Thymus (tissue), 11 donors: Measurements from ENCODE around the gene NKAIN2. TPM values are rescaled to one million over a fixed set of nuclear protein-coding genes. Genes with fewer than 3 reads are reported as not detected.
"Not testable (repeated sequence)": the region's sequence is repeated elsewhere in the genome, so short reads cannot be mapped to it uniquely, and the experiment has no call there.

ENCODE experiments used
- DNase-seq, 9 donors: peaks; one replicate each; pipeline ENCODE4 v3.0.0-alpha.2; 2013; ENCODE audit warnings: low spot score in 9 of 9, low read depth in 6 of 9, missing footprints in 1 of 9
- H3K27ac ChIP-seq, 2 donors: one replicate each; pipeline ENCODE4 v1.5.1; 2013; ENCODE audit warnings: control low read depth in 1 of 2, low read depth in 1 of 2, low read length in 1 of 2, mild to moderate bottlenecking in 1 of 2, moderate library complexity in 1 of 2
- H3K27me3 ChIP-seq, 2 donors: one replicate each; pipeline ENCODE4 v1.5.1; 2013; ENCODE audit warnings: low read length in 1 of 2; ENCODE audit not compliant: control insufficient read depth in 2 of 2, insufficient read depth in 1 of 2
- H3K36me3 ChIP-seq, 2 donors: one replicate each; pipeline ENCODE4 v1.5.1; 2013; ENCODE audit warnings: low read length in 1 of 2, mild to moderate bottlenecking in 1 of 2, moderate library complexity in 1 of 2; ENCODE audit not compliant: control insufficient read depth in 2 of 2, insufficient read depth in 2 of 2
- H3K4me1 ChIP-seq, 2 donors: one replicate each; pipeline ENCODE4 v1.5.1; 2013; ENCODE audit warnings: low read length in 2 of 2; ENCODE audit not compliant: control insufficient read depth in 2 of 2, insufficient read depth in 2 of 2
- H3K4me3 ChIP-seq, 2 donors: one replicate each; pipeline ENCODE4 v1.5.1; 2013; ENCODE audit warnings: low read length in 2 of 2, control low read depth in 1 of 2, mild to moderate bottlenecking in 1 of 2
- H3K9me3 ChIP-seq, 2 donors: one replicate each; pipeline ENCODE4 v1.5.1; 2013; ENCODE audit warnings: low read length in 1 of 2, mild to moderate bottlenecking in 1 of 2; ENCODE audit not compliant: control insufficient read depth in 2 of 2, insufficient read depth in 1 of 2
- WGBS: extraction: QIAGEN DNeasy Blood & Tissue Kit; methylation state at CpG from one replicate; pipeline ENCODE4 v1.1.7; 2013; 5-methylcytosine and 5-hydroxymethylcytosine counted together
- polyA plus RNA-seq: library from polyadenylated mRNA; stranded (reverse); fragments of 200-250 nt; gene quantifications from one replicate; pipeline ENCODE4 v1.2.3, GENCODE V29; 2013
- total RNA-seq: library from RNA; stranded (reverse); fragments of 120-200 nt; gene quantifications from one replicate; pipeline ENCODE4 v1.2.4, GENCODE V29; 2013
- donor health status: healthy.

Gene NKAIN2
- total and polyA plus RNA-seq, 2 donors: 1.2 to 2.4 TPM

DNA sequence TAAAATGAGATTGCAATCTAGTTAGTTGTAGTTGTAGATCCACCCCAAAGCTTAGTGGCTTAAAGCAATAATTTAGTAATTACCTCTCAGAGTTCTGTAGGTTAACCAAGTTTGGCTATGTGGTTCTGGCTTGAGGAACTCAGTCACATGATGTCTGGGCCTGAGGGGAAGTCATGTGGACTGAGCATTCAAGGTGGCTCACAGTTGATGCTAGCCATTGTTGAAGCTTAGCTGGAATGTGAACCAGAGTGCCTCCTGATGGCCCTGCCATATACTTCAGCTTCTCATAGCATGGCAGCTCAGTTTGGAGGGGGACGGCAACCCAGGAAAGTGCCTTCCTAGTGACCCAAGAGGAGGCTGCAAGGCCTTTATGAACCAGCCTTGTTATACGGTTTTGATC, 895.4 kb downstream of the NKAIN2 start:
- H3K27me3 ChIP-seq: no peaks in the 10 kb centered on the region
- 96% methylated on average over 2 of the region's 2 CpGs for WGBS

DNA sequence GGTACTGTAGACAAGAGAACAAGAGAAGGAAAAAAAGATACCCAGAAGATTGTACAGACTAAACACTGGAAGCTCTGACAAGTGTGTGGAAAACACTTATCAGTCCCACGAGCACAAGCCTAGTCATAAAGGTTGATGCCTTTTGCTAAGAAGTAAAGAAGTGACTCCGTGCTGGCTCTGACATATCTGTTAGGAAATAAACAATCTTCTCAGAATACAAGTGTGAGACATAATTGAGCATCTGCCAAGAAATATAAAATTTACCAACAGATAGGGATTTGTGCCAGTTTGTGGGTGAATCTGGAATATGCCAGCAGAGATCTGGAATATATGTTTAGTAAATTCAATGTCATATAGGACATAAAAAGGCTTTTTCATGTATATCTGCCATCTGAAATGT, 899.9 kb downstream of the NKAIN2 start:
- Histone ChIP-seq H3K27ac (no peak overlapping the region), H3K36me3 (no peaks in the 10 kb centered on the region), H3K4me1 (no peaks in the 10 kb centered on the region), H3K9me3 (no peaks in the 10 kb centered on the region), H3K27me3 (no peaks in the 10 kb centered on the region), H3K4me3 (no peak overlapping the region)
- WGBS: 90% methylated on average over 2 of the region's 2 CpGs
- DNase-seq: no peak

More for the DNA sequence above, 895.4 kb downstream of the NKAIN2 start:
- H3K36me3 ChIP-seq: no peaks in the 10 kb centered on the region
- no peaks in the 10 kb centered on the region for H3K4me1 ChIP-seq
- H3K4me3 ChIP-seq: no peak overlapping the region
- H3K27ac ChIP-seq: no peak overlapping the region
- DNase-seq: no peak
- H3K9me3 ChIP-seq: no peaks in the 10 kb centered on the region

DNA sequence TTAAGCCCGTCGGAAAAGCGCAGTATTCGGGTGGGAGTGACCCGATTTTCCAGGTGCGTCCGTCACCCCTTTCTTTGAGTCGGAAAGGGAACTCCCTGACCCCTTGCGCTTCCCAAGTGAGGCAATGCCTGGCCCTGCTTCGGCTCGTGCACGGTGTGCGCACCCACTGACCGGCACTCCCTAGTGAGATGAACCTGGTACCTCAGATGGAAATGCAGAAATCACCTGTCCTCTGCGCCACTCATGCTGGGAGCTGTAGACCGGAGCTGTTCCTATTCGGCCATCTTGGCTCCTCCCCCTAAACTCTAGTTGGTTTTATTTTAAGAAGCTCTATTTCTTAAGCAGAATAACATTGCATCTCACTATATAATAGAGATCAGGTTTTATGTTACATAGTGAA, 908.9 kb downstream of the NKAIN2 start:
- DNase-seq, H3K27ac ChIP-seq, H3K36me3 ChIP-seq, H3K4me1 ChIP-seq, H3K27me3 ChIP-seq, H3K4me3 ChIP-seq, H3K9me3 ChIP-seq: not testable (repeated sequence)
- WGBS: 97% methylated on average over 17 of the region's 17 CpGs

DNA sequence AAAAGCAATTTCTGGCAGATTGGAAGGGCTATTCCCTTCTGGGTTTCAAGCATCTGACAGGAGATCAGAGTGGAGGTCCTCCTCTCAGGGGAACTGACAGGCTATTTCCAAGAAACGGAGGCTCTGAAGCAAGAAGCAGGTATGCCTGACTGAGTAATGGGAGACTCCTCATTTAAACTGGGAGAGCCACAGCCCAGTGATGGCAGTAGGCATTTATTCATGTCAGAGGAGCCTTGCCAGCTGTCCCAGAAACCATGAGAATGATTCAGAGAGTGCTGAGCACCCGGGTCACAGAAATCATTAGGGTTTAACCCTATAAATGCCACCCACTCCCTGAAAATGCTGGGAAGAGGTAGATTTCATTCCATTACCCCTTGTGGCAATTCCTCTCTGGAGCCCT, 911.1 kb downstream of the NKAIN2 start:
- no peak for DNase-seq
- H3K4me3 ChIP-seq: no peak overlapping the region
- no peaks in the 10 kb centered on the region for H3K27me3 ChIP-seq
- H3K27ac ChIP-seq: no peak overlapping the region
- WGBS: 86% methylated on average over 2 of the region's 2 CpGs
- H3K4me1 ChIP-seq: no peaks in the 10 kb centered on the region
- H3K9me3 ChIP-seq: peaks cover 0 to 4% of the 10 kb centered on the region in 2 donors
- no peaks in the 10 kb centered on the region for H3K36me3 ChIP-seq

DNA sequence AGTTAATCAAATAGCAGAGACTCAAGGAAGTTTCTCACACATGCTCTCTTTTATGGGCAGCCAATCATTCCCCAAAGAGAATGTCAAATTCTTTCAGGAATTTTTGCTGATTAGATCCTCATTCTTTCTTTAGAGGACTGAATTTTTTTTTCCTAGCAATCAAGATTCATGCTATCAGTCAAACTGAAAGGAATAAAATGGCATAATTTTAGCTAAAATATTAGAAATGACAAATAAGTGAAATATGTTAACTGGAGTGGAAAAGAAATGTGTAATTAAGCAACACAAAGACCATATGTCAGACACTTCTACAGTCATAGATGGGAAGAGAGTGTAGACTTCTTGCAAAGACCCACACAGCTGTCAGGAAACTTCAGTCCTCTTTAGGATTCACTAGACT, 916.2 kb downstream of the NKAIN2 start:
- no peaks in the 10 kb centered on the region for H3K27me3 ChIP-seq
- no peaks in the 10 kb centered on the region for H3K36me3 ChIP-seq
- DNase-seq: no peak
- no peak overlapping the region for H3K4me3 ChIP-seq
- H3K4me1 ChIP-seq: no peaks in the 10 kb centered on the region
- no peak overlapping the region for H3K27ac ChIP-seq
- H3K9me3 ChIP-seq: peaks cover 0 to 4% of the 10 kb centered on the region in 2 donors

DNA sequence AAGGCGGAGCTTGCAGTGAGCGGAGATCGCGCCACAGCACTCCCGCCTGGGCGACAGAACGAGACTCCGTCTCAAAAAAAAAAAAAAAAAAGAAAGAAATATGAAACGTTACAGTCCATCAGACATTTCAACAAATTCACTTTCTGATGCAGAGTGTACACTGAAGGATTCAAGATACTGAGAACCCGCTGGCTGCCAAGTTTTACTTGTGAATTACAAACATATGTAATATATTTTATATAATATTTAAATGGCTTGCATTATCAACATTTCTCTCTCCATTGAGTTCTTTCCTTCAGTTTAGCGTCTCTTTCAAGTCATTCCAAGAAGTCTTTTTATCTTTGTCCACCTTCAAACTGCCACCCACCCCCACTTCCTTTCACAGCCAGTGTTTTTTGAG, 917.7 kb downstream of the NKAIN2 start:
- Histone ChIP-seq H3K4me1 (no peaks in the 10 kb centered on the region), H3K4me3 (no peak overlapping the region), H3K9me3 (no peaks in the 10 kb centered on the region), H3K36me3 (no peaks in the 10 kb centered on the region), H3K27me3 (no peaks in the 10 kb centered on the region), H3K27ac (no peak overlapping the region)
- WGBS: 97% methylated on average over 4 of the region's 11 CpGs
- no peak for DNase-seq

DNA sequence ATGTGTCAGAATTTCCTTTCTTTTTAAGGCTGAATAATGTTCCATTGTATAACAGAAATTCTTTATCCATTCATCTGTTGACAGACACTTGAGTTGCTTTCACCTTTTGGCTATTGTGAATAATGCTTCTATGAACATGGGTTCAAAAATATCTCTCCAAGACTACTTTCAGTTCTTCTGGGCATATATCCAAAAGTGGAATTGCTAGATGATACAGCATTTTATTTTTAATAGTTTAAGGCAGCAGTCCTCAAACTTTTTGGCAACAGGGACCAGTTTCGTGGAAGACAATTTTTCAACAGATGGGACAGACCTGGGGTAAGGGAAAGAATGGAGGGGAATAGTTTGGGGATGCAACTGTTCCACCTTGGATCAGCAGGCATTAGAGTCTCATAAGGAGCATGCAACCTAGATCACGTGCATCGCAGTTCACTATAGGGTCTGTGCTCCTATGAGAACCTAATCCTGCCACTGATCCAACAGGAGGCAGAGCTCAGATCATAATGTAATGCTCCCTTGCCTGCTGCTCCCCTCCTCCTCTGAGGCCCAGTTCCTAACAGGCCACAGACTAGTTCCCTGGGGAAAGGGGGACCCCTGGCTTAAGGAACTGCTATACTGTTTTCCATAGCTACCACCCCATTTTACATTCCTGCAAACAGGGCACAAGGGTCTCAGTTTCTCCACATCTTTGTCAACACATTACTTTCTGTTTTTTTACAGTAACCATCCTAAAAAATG, 918.6 kb downstream of the NKAIN2 start:
- 92% methylated on average over 3 of the region's 3 CpGs for WGBS
- H3K4me1 ChIP-seq: no peaks in the 10 kb centered on the region
- no peak overlapping the region for H3K4me3 ChIP-seq
- no peaks in the 10 kb centered on the region for H3K27me3 ChIP-seq
- no peaks in the 10 kb centered on the region for H3K36me3 ChIP-seq
- no peak for DNase-seq
- no peak overlapping the region for H3K27ac ChIP-seq
- H3K9me3 ChIP-seq: no peaks in the 10 kb centered on the region

DNA sequence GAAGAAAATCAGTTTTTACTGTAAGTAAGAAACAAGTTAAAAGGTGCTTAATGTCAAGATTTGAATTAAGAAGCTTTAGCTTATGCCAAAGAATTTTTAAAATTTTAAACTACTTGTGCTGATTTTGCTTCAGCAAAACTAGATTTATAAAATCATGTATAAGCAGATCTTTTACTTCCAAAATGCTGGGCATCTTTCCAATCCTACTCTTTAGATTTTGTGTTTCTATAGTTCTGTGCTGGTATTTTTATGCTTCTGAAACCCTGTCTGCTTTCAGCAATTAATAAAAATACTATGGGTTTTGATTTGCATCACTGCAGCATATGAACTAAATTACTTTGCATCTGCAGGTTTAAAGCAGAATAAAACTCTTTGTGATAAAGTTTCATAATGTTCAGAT, 920.0 kb downstream of the NKAIN2 start:
- H3K27me3 ChIP-seq: no peaks in the 10 kb centered on the region
- no peaks in the 10 kb centered on the region for H3K4me1 ChIP-seq
- no peak for DNase-seq
- H3K4me3 ChIP-seq: no peak overlapping the region
- H3K9me3 ChIP-seq: no peaks in the 10 kb centered on the region
- no peaks in the 10 kb centered on the region for H3K36me3 ChIP-seq
- H3K27ac ChIP-seq: no peak overlapping the region

DNA sequence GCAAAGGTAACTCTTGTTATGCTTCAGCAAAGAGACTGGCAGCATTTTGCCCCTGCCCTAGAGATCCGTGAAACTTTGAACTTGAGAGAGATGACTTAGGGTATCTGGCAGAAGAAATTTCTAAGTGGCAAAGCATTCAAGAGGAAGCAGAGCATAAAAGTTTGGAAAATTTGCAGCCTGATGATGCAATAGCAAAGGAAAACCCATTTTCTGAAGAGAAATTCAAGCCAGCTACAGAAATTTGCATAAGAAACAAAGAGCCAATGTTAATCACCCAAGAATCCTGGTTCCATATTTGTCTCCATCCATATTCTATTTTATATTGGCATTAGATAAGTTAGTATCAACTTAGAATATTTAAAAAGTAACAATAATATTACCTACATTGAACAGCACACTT, 934.1 kb downstream of the NKAIN2 start:
- not testable (repeated sequence) for H3K27me3 ChIP-seq

DNA sequence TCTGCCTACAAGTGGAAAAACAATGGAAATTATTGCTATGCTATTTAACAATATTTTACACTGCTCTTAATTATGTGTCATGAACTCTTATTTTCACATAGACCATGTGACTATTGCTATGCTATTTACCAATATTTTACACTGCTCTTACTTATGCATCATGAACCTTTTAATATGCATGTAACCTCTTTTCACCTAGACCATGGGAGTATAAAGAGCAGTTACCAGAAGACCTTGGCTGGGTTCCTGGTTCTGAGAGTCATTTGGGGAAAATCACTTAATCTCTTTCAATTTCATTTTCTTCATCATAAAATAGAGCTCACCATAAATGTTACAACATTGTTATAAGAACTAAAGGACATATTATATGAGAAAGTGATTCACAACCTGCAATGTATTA, 934.8 kb downstream of the NKAIN2 start:
- Histone ChIP-seq H3K36me3 (no peaks in the 10 kb centered on the region), H3K9me3 (no peaks in the 10 kb centered on the region), H3K27me3 (no peaks in the 10 kb centered on the region), H3K4me3 (no peak overlapping the region), H3K27ac (no peak overlapping the region), H3K4me1 (no peaks in the 10 kb centered on the region)
- DNase-seq: peak in 1 of 9 donors; percentile 3

More for the DNA sequence above, 934.1 kb downstream of the NKAIN2 start:
- not testable (repeated sequence) for H3K4me1 ChIP-seq, H3K36me3 ChIP-seq, H3K9me3 ChIP-seq, H3K4me3 ChIP-seq, DNase-seq, H3K27ac ChIP-seq
- WGBS: 95% methylated on average over 1 of the region's 1 CpG
